ENCODE measurements around the gene RET. TPM values are rescaled to one million over a fixed set of nuclear protein-coding genes. Genes with fewer than 3 reads are reported as not detected.

Gene RET
- total RNA-seq, 1 experiment from 2014 or later: 68.0 TPM

- intact Hi-C loops (cut with micrococcal nuclease; ENCODE audit: unreplicated experiment): no loop called here
- CTCF ChIA-PET: no interaction called here
These were observed 28.4 kb upstream of the RET start for GRCh38 chr10:43048301-43049051.

GRCh38 chr10:43049081-43049551 lies 27.8 kb upstream of the RET start:
- intact Hi-C loops (cut with micrococcal nuclease; ENCODE audit: unreplicated experiment): no loop called here
- peaks cover 18% of the 10 kb centered on the region for H3K4me1 ChIP-seq (ENCODE audit: insufficient read depth, low read length, poor library complexity, severe bottlenecking)
- BruUV-seq (replicated peaks): no TSS peak
- TF ChIP-seq EZH2 (IDR thresholded peaks at IDR 0.05; ENCODE audit: borderline replicate concordance, low read depth, low read length, poor library complexity, severe bottlenecking): no peak
- no peak for TF ChIP-seq CTCF (conservative IDR thresholded peaks at IDR 0.05; ENCODE audit: low read depth, low read length)
- no peak overlapping the region for H3K4me3 ChIP-seq (ENCODE audit: low read depth, low read length, poor library complexity, severe bottlenecking)
- ChIA-PET POLR2A (ENCODE audit: low non-redundant PET) (no interaction called here), CTCF (no interaction called here)
- H3K27me3 ChIP-seq (replicated peaks; ENCODE audit: insufficient read depth, low read depth, low read length, poor library complexity): no peaks in the 10 kb centered on the region
- DNase-seq (ENCODE audit: low spot score): no peak
- no peaks in the 10 kb centered on the region for H3K36me3 ChIP-seq (ENCODE audit: insufficient read depth, low read length, poor library complexity, severe bottlenecking)
- no peak overlapping the region for H3K27ac ChIP-seq (ENCODE audit: low read depth, low read length, poor library complexity, severe bottlenecking)
- H3K9me3 ChIP-seq (ENCODE audit: low read depth, low read length, poor library complexity, severe bottlenecking): no peaks in the 10 kb centered on the region

More at GRCh38 chr10:43048301-43049051, 28.4 kb upstream of the RET start:
- Histone ChIP-seq H3K9me3 (ENCODE audit: low read depth, low read length, poor library complexity, severe bottlenecking) (no peaks in the 10 kb centered on the region), H3K4me3 (ENCODE audit: low read depth, low read length, poor library complexity, severe bottlenecking) (no peak overlapping the region), H3K4me1 (ENCODE audit: insufficient read depth, low read length, poor library complexity, severe bottlenecking) (peaks cover 24% of the 10 kb centered on the region), H3K36me3 (ENCODE audit: insufficient read depth, low read length, poor library complexity, severe bottlenecking) (no peaks in the 10 kb centered on the region), H3K27me3 (replicated peaks; ENCODE audit: insufficient read depth, low read depth, low read length, poor library complexity) (no peaks in the 10 kb centered on the region), H3K27ac (ENCODE audit: low read depth, low read length, poor library complexity, severe bottlenecking) (no peak overlapping the region)
- POLR2A ChIA-PET (ENCODE audit: low non-redundant PET): no interaction called here
- TF ChIP-seq EZH2 (IDR thresholded peaks at IDR 0.05; ENCODE audit: borderline replicate concordance, low read depth, low read length, poor library complexity, severe bottlenecking) (no peak), CTCF (conservative IDR thresholded peaks at IDR 0.05; ENCODE audit: low read depth, low read length) (no peak)
- no peak for DNase-seq (ENCODE audit: low spot score)
- BruUV-seq (replicated peaks): no TSS peak

- TF ChIP-seq EZH2 (IDR thresholded peaks at IDR 0.05; ENCODE audit: borderline replicate concordance, low read depth, low read length, poor library complexity, severe bottlenecking): no peak
- TF ChIP-seq CTCF (conservative IDR thresholded peaks at IDR 0.05; ENCODE audit: low read depth, low read length): no peak
- BruUV-seq (replicated peaks): no TSS peak
- no peaks in the 10 kb centered on the region for H3K9me3 ChIP-seq (ENCODE audit: low read depth, low read length, poor library complexity, severe bottlenecking)
- ChIA-PET CTCF (no interaction called here), POLR2A (ENCODE audit: low non-redundant PET) (no interaction called here)
- H3K4me3 ChIP-seq (ENCODE audit: low read depth, low read length, poor library complexity, severe bottlenecking): no peak overlapping the region
- DNase-seq (ENCODE audit: low spot score): no peak
- no peaks in the 10 kb centered on the region for H3K36me3 ChIP-seq (ENCODE audit: insufficient read depth, low read length, poor library complexity, severe bottlenecking)
- intact Hi-C loops (cut with micrococcal nuclease; ENCODE audit: unreplicated experiment): no loop called here
- H3K4me1 ChIP-seq (ENCODE audit: insufficient read depth, low read length, poor library complexity, severe bottlenecking): peaks cover 9% of the 10 kb centered on the region
- no peak overlapping the region for H3K27ac ChIP-seq (ENCODE audit: low read depth, low read length, poor library complexity, severe bottlenecking)
- no peaks in the 10 kb centered on the region for H3K27me3 ChIP-seq (replicated peaks; ENCODE audit: insufficient read depth, low read depth, low read length, poor library complexity)
These were observed 26.9 kb upstream of the RET start for GRCh38 chr10:43050011-43050410.
